Forelimb muscle (tissue), 1 donor: ENCODE data around the gene SLC38A10. TPM values are rescaled to one million over a fixed set of nuclear protein-coding genes. Genes with fewer than 3 reads are reported as not detected.
"Not testable (repeated sequence)": the region's sequence is repeated elsewhere in the genome, so short reads cannot be mapped to it uniquely, and the experiment has no call there.

Experiments used
- DNase-seq: peaks from one replicate; pipeline ENCODE4 v3.0.0-alpha.2; 2013; ENCODE audit warnings: low read depth
- polyA plus RNA-seq: library from polyadenylated mRNA; unstranded; fragments of 120-200 nt; gene quantifications from one replicate; pipeline ENCODE4 v1.2.1, GENCODE V29; 2013; ENCODE audit not compliant: insufficient read length

Gene SLC38A10
- polyA plus RNA-seq, 1 donor: 52.9 TPM

DNA sequence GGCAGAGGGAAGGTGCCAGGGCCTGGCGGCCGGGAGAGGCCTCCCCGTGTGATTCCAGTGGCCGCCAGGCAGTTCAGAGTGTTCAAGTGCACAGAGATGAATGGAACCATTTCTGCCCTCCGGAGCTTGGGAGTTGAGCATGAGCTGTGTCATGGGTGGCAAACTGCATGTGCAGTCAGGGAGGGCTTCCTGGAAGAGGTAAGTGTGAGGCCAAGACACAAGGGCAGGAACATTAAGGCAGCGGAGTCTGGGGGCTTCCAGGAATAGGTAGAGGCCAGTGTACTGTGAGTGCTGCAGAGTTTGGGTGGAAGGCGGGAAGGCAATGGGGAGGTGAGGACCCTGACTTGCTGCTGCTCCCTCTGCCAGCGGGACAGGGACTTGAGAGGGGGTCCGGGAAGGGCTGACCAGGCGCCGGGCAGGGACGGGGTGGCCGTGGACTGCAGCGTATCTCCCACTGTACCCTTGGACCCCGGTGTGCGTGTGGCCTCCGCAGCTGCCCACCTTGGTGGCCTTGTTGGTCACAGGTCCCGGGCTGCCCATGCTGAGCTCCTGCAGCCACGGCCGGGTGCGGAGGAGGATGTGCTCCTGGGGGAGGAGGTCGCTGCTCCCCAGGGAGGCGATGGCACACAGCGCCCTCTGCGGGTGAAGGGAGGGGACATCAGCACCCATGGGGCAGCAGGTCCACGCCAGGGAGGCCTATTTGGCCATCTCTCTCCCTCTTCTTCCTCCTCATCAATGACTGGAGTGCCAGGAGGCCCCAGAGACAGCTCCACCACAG is 64.9 kb downstream of the SLC38A10 start:
- DNase-seq: no peak

DNA sequence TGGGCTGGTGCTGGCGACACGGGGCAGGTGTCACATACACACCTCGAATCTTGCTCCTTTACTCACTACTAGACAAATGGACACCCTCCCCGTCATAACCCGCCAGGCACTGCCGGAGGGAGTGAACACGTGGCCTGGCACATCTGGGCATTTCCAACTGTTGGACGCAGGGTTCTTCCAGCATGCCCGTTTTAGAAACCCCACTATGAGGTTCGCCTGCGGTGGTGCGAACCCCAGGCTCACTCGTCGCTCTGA is 65.5 kb downstream of the SLC38A10 start:
- DNase-seq: no peak

DNA sequence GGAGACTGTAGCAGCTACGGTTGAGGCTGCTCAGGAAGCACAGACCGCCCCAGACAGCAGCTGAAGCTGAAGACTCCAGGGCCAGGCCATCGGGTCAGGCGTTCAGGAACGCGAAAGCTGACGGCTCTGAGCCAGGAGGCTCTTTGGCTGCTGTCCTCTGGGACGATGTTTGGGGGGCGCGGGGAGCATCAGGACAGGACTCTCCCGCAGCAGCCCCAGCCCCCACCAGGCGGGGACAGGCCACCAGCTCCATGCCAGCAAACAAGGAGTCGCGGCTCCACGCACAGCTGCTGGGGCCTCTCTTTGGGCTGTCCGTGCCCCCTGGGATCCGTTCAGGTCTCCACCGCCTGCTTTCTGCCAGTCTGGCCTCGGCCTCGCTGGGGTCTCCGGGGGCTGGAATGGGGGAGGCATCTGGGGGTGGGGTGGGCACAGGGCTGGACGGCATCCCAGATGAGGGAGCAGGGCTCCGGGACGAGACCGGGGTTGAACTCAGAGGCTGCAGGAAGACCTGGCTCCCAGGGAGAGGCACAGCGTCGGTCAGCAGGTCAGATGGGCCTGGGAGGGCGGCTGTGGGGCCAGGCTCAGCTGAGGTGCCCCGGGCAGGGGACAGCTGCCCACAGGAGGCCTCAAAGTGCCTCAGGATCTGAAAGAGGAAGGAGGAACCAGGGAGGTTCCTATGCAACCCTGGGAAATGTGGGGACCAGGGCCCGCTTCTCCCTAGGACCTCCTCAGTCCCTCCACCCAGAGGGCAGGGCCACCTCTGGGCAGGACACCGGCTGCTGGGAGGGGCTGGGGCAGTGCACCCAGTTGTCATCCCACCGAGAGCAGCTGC is 66.1 kb downstream of the SLC38A10 start:
- no peak for DNase-seq

DNA sequence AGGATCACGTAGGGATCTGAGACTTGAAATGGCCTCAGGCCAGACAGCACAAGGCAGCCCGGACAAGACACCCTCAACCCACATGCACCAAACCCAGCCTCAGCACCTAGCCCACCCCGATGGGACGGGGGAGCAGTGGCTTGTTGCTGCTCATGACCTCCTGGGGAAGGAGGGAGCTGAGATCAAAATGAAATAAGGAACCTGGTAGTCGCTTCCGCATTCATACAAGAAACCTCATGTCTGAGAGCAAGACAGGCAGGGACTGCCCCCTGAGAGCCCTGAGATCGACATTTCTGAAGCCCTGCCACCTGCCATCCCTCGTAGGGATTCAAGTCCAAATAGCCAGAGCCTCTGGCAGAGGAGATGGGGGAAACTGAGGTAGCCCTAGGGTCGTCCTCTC is 66.7 kb downstream of the SLC38A10 start:
- DNase-seq: no peak

DNA sequence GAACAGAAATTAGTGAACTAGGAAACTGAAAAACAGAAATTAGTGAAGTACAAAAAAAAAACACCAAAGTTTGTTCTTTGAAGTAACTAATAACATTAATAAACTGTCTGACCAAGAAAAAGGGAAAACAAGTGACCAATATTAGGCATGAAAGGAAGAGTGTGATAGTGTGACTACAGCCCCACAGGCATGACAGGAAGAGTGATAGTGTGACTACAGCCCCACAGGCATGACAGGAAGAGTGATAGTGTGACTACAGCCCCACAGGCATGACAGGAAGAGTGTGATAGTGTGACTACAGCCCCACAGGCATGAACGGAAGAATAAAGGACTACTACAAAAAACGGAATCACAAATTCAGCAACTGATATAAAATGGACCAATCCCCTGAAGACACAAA is 67.5 kb downstream of the SLC38A10 start:
- not testable (repeated sequence) for DNase-seq

DNA sequence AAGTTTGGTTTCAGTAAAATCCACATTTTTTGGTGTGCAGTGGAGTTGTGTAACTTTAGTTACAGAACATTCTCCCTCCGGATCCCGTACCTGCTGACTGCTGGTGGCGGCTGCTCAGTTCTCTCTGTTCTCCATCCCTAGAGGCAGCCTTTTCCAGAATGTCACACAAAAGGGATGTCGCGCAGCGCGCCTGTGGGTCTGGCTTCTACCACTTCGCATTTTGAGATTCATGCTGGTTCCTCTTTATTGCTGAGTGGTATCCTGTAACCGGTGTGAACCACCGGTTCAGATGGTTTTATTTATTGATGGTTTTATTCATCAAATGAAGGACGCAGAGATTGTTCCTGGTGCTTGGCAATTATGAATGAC is 71.4 kb downstream of the SLC38A10 start:
- DNase-seq: no peak

DNA sequence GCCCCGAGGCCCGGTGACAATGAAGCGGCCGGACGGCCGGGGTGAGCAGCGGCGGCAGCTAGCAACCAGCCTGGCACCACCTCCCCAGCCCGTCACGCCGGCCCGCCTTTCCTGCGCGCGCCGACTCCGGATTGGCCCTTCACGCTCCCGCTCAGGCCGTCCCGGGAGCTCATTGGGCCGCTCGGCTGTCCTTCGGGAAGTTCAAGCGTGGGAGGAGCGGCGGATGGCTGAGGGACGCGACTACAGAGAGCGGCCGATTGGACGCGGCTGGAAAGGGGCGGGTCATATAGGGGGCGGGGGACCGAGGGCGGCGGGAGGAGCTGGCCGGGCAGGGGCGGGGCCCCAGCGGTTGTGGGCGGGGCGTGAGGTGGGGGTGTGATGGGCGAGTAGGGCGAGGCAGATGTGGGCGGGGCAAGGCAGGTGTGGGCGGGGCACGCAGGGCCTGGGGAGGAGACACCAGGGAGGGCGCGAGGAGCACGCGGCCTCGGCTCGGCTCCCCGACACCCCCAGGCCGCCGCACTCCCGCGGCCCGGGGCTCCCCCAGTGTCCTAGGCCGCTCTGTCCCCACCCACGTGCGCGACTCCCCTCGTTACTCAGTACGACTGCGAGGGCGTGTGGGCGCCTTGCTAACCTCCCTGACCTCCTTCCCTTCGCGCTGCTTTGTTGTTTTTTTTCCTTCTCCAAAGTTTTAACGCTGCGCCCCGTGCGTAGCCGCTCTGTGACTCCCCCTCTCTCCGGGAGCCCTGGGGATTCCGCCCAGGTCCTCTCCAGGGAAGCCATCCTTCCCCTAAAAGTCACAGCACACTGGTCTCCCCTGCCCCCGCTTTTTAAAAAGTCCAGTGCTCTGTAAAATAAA is 72.0 kb downstream of the SLC38A10 start, which contains the start of gene CEP131:
Gene CEP131 (minus strand): TSS at position 60 of the 856 bp plus-strand sequence. CDS start 2,909 bp downstream, outside the sequence.
- peak; percentile 84 for DNase-seq

DNA sequence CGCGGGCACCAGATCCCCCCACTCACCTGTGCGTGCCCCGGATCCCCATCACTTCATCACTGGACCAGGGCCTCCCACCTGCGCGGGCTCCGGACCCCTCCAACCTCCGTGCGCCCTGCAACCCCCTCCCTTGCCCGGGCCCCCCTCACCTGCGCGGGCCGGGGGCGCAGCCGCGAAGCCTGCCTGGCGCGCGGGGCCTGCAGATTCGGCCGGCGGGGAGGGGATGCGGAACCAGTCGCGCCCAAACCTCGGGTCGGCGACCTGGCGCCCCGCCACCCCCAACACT is 72.5 kb downstream of the SLC38A10 start:
- no peak for DNase-seq

DNA sequence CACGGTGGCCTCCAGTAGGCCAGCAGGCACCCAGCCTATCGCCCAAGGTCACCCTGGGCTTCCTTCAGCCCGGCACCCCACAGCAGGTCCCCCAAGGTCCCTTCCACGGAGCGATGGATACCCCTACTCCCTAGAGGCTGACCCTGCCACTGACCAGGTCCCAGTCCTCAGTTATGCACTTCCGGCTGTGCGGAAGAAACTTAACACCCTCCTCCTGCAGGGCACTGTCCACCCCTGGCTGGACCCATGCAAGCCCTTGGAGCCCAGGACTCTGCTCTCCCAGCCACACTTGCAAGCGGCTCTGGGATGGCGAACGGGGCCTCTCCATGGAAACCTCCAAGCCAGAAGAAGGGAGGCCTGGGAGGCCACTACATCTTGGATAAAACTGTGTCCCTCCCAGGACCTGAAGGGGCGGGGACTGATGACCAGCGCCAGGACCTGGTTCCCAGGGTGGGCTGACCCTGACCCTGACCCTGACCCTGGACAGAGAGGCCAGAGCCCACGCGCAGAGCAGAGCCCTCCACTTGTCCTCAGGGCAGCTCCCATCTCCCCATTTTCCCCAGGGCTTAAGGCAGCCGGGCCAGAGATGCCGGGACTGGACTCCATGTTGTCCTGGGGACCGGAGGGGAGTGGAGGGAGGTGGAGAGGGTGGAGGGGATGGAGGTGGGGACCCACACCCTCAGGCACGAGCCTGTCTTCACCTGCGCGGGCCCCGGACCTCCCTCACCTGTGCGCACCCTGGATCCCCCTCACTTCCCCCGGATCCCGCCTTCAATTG is 73.1 kb downstream of the SLC38A10 start:
- DNase-seq: no peak

DNA sequence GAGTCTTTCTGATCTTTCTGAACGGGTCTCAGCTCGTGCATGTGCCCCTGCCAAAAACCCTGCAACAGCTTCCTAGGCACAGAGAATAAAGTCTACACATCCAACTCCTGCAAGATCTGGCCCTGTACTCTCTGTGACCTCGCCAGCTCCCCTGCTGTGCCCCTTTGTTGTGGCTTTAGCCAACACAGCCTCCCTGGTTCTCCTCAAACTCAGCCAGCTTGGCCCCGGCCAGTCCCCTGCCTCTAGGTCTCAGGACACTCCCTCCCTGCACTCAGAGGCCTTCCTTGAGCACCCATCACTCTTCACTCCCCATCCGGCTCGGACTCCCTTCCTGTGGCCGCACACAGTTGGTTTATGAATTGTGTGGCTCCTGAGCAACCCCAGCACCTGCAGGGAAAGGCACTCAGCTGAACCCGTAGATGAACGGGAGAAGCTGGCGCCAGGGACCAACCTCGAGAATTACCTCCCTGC is 73.7 kb downstream of the SLC38A10 start:
- no peak for DNase-seq

DNA sequence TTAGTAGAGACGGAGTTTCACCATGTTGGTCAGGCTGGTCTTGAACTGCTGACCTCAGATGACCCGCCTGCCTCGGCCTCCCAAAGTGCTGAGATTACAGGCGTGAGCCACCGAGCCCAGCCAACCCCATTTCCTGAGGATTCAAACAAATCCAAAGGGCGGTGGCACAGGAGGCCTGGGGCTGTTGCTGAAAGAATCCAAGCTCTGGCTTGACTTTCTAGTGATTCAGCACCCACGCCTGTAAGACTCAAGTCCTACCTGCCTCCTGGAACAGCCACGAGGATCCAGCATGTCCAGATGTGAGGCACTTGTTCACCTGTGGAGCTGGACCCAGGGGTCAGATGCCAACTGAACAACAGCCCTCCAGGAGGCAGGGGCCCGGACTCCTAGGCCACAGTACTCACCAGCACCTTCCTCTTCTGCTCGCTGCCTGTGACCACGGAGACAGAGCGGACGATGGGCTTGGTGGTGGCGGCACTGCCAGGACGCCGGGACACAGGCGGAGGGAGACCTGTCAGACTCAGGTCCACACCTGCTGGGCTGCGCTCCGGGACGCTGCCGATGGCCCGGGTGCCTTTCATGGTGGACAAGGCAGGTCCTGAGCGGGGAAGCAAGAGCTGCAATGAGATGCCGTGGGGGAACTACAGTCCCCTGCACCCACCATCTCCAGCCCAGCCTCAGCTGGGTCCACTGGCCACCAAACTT is 75.5 kb downstream of the SLC38A10 start:
- no peak for DNase-seq

DNA sequence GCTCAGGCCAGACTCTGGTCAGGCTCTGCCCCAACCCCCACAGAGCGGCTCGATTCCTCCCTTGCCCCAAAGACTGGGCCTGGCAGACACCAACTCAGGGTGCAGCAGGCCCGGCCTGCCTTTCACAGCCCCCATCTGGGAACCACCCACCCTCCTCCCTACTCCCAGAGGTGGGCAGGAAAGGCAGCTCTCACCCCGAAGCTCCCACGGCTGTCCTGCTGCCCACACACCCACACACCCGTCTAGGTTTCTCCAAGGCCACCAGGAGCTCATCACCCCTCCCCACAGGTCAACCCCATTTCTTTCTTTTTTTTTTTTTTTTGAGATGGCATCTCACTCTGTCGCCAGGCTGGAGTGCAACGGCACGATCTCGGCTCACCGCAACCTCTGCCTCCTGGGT is 76.1 kb downstream of the SLC38A10 start:
- DNase-seq: no peak

DNA sequence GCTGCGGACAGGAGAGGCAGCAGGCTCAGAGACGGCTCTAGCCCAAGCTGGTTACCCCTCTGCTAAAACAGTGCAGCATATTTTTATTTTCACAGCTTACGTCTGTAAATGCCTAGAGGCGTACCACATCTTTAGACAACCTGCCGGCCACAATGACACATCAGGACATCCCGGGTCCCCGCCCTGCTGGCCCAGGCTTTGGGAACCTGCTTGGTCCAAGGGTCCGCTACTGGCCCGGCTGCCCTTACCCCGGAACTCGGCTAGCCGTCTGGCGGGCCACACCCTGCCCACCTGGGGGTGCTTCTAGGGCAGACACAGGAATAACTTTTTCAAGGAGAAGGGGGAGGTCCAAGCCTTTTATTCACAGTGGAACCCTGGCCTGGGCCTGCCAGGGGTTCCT is 76.6 kb downstream of the SLC38A10 start:
- no peak for DNase-seq

DNA sequence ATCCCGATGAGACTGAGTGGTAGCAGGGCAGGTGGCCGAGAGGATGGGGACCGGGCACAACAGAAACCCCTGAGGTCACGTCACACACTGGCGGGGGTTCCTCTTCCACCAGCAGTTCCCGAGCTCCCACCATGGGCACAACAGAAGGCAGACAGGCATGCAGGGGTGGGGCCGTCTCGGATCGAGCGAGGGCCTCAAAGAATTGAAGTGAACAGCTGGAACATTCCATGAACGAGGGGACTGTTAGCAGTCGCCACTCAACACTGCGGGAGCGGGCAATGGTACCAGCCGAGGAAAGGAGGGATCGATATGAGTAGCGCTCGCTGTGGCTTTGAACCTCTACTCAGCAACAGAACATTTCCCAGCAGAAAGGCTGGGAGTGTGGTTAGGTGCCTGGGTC is 77.6 kb downstream of the SLC38A10 start:
- DNase-seq: no peak

DNA sequence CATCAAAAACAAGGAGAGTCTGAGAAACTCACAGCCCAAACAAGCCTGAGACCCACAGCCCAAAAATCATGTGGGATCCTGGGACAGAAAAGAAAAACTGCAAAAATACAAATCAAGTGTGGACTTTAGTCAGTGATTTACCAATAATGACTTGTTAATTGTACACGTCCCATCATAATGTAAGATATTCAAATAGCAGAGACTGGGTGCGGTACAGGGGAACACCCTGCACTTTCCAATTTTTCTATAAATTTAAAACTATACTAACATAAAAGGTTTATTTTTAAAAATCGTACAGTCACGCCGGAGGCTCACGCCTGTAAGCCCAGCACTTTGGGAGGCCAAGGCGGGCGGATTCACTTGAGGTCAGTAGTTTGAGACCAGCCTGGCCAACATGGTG is 81.1 kb downstream of the SLC38A10 start:
- DNase-seq: no peak

DNA sequence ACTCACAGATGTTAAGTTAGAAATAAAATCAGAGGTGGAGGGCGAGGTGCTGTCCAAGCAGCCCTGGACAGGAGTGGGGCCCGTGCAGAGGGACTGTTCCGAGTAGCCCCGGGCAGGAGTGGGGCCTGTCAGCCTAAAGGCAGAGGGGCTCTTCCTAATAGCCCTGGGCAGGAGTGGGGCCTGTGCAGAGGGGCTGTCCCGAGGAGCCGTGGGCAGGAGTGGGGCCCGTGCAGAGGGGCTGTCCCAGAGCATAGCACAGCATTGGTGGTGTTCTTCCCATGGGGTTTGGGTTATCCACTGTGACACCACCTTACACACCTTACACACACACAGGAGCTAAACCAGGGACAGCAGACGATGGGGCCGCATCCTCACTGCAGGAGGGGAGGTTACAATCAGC is 82.7 kb downstream of the SLC38A10 start:
- DNase-seq: no peak

DNA sequence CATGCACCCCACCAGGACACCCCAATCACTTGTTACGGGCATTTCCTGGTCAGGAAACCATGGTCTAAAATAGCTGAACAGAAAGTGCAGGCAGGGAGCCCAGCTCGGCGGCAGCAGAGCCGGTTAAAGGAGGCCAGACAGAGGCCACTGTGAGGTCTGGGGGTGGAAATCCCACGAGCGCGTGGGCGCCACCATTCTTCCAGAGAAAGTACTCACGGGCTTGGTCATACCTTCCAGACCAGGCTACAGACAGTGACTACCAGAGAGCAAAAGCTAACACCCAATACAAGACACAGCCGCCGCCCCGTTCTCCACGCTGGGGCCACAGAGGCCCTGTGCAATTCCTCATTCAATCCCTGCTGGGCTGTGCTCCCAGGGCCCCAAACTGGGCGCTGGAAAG is 84.2 kb downstream of the SLC38A10 start:
- no peak for DNase-seq

DNA sequence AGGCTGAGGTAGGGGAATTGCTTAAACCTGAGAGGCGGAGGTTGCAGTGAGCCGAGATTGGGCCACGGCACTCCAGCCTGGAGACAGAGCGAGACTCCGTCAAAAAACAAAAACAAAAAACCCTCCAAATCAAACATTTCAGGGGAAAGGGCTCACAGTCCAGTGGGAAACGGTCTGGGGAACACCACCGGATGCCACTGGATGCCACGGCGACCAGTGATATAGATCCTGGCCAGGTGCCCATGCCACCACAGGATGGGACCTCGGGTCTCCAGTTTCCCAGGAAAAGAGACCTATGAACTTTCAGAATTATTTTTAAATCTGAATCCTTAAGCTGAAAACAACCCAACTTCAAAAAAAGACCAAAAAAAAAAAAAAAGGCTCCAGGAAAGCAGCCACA is 84.6 kb downstream of the SLC38A10 start:
- no peak for DNase-seq

DNA sequence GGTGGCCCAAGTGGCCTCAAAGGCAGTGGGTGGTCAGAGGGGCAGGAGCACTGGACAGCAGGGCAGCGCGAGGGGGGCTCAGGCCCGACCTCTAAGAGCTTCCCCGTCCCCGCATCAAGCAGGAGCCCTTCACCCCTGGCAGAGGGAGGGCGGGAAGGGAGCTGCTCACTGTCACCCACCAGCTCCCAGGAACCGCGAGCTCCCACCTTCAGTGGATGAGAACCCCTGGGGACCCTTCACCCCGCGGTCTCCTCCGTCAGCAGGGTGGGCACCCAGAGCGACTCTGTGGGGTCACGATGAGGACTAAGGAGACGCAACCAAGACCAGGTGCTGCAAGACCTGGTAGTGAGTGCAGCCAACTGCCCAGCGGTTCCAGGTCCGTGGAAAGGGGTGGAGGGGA is 86.0 kb downstream of the SLC38A10 start:
- no peak for DNase-seq

DNA sequence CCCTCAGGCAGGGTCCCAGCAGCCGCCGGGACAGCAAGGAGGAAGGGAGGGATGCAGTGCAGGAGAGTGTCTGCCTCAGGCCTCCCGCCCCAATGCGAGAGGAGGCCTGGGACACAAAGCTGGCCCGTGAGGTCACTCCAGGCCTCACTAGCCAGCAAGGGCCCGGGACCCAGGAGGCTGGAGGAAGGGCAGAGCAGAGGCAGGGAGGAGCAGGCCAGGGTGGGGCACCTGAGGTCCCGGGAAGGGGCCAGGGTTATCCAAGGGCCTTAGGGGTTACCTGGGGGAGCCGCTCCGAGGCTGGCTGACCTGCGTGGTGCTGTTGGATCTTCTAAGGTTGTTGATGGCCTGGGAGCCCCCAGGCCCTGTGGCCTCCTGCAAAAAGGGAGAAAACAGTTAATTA is 86.5 kb downstream of the SLC38A10 start:
- no peak for DNase-seq
